ENCODE measurements around the gene PDE3A.

Gene PDE3A

GRCh38 chr12:20681334-20681733 is 313.0 kb downstream of the PDE3A start:
- DNase-seq (ENCODE audit: low read depth in 1 of 2, low spot score in 1 of 2) = no peak

GRCh38 chr12:20695232-20695631 is 326.9 kb downstream of the PDE3A start, which contains the start of gene SLCO1C1:
Gene SLCO1C1 (plus strand): TSS chr12:20695332. CDS start chr12:20699577, 4,245 bp downstream.
- no peak for DNase-seq (ENCODE audit: low read depth in 1 of 2, low spot score in 1 of 2)

GRCh38 chr12:20696181-20696905 is 328.0 kb downstream of the PDE3A start:
- no peak for DNase-seq (ENCODE audit: low read depth in 1 of 2, low spot score in 1 of 2)

GRCh38 chr12:20701106-20701505 is 332.8 kb downstream of the PDE3A start:
- no peak for DNase-seq (ENCODE audit: low read depth in 1 of 2, low spot score in 1 of 2)

GRCh38 chr12:20704860-20705259 is 336.5 kb downstream of the PDE3A start:
- no peak for DNase-seq (ENCODE audit: low read depth in 1 of 2, low spot score in 1 of 2)

GRCh38 chr12:20711846-20712245 is 343.5 kb downstream of the PDE3A start:
- no peak for DNase-seq (ENCODE audit: low read depth in 1 of 2, low spot score in 1 of 2)

- DNase-seq (ENCODE audit: low read depth in 1 of 2, low spot score in 1 of 2) = no peak
Observed at GRCh38 chr12:20716037-20716436, 347.7 kb downstream of the PDE3A start.

- no peak for DNase-seq (ENCODE audit: low read depth in 1 of 2, low spot score in 1 of 2)
Observed at GRCh38 chr12:20716985-20717384, 348.6 kb downstream of the PDE3A start.

GRCh38 chr12:20718294-20718693 is 350.0 kb downstream of the PDE3A start:
- no peak for DNase-seq (ENCODE audit: low read depth in 1 of 2, low spot score in 1 of 2)

GRCh38 chr12:20722142-20722541 is 353.8 kb downstream of the PDE3A start:
- no peak for DNase-seq (ENCODE audit: low read depth in 1 of 2, low spot score in 1 of 2)

GRCh38 chr12:20731274-20731673 is 362.9 kb downstream of the PDE3A start:
- DNase-seq (ENCODE audit: low read depth in 1 of 2, low spot score in 1 of 2) = no peak

All from activated CD4-positive, alpha-beta T cell treated with anti-CD3 and anti-CD28 coated beads, Interleukin-2, amount 50 U/mL, for 24 hours (primary cell).